ENCODE data around the gene BARX1. TPM values are rescaled to one million over a fixed set of nuclear protein-coding genes. Genes with fewer than 3 reads are reported as not detected.

BARX1 gene
- total RNA-seq, 4 donors from 2014 or later: 17.1 to 20.2 (median 20.2) TPM; not detected in 1

DNA sequence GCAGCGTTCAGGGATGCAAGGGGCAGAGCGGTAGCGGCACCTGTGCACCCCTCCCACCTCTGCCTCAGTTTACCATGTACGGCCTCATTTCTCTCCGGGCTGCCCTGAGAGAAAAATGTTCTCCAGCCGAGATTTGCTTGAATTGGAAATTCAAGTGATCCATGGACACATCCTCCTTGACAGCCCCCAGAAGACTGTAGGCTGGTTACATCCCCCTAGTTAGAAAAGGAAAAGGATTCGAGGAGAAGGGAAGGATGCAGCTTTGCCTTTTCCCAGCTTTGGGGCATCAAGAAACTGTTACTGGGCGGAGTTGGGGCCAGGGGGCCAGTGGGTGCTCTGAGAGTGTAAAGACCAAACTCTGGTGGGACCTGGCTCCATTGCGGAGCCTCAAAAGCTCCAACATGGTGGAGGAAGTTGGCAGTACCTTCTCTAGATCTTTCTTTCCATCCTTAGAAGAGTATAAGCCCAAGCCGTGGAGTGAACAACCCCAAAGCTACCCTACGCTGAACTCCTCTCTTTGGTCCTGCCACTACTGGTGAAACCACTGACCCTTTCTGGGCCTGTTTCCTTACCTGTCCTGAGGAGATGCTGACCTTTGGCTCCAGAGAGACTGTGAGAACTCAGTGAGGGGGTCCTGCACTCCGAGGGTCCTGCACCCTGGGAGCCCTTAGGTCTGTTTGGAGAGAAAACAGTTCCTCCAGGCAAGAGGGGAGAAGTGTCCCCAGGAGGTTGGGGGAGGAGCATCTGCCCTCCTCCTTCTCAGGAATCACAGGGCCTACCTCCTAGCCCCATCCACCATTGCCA, 1.0 kb upstream of the BARX1 start:
- TF ChIP-seq, protein P1, sequence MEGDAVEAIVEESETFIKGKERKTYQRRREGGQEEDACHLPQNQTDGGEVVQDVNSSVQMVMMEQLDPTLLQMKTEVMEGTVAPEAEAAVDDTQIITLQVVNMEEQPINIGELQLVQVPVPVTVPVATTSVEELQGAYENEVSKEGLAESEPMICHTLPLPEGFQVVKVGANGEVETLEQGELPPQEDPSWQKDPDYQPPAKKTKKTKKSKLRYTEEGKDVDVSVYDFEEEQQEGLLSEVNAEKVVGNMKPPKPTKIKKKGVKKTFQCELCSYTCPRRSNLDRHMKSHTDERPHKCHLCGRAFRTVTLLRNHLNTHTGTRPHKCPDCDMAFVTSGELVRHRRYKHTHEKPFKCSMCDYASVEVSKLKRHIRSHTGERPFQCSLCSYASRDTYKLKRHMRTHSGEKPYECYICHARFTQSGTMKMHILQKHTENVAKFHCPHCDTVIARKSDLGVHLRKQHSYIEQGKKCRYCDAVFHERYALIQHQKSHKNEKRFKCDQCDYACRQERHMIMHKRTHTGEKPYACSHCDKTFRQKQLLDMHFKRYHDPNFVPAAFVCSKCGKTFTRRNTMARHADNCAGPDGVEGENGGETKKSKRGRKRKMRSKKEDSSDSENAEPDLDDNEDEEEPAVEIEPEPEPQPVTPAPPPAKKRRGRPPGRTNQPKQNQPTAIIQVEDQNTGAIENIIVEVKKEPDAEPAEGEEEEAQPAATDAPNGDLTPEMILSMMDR (IDR thresholded peaks at IDR 0.05): no peak
- ATAC-seq (ENCODE audit: low FRiP score) (no peak), DNase-seq (ENCODE audit: low spot score) (no peak)

DNA sequence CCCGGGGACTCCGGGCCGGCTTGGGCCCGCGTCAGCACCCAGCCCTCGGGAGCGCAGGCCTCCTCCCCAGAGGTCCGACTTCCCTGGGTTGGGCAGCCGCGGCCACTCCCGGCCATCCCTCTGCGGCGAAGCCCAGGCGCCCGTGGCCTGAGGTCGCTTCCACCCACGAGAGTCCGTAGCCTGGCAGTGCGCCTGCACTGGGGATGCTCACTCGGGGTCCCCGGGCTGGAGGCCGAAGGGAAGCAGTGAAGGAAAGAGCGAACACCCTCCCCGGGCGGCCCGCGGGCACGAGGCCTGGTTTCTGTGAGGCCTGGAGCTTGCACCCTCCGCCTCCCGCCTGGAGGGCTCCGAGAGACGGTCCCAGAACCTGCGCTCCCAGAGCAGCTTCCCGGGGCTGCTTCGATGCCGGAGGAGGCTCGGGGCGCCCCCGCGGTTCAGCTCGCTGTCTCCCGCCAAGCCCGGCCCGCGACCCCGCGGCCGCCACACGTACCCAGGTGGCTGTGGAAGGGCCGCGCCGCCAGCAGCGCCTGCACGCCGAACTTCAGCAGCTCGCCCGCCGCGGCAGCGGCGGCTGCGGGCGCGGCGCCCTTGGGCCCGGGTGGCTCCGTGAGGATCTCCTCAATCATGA, 607 bp downstream of the BARX1 start:
- TF ChIP-seq, protein P1 (IDR thresholded peaks at IDR 0.05): no peak

DNA sequence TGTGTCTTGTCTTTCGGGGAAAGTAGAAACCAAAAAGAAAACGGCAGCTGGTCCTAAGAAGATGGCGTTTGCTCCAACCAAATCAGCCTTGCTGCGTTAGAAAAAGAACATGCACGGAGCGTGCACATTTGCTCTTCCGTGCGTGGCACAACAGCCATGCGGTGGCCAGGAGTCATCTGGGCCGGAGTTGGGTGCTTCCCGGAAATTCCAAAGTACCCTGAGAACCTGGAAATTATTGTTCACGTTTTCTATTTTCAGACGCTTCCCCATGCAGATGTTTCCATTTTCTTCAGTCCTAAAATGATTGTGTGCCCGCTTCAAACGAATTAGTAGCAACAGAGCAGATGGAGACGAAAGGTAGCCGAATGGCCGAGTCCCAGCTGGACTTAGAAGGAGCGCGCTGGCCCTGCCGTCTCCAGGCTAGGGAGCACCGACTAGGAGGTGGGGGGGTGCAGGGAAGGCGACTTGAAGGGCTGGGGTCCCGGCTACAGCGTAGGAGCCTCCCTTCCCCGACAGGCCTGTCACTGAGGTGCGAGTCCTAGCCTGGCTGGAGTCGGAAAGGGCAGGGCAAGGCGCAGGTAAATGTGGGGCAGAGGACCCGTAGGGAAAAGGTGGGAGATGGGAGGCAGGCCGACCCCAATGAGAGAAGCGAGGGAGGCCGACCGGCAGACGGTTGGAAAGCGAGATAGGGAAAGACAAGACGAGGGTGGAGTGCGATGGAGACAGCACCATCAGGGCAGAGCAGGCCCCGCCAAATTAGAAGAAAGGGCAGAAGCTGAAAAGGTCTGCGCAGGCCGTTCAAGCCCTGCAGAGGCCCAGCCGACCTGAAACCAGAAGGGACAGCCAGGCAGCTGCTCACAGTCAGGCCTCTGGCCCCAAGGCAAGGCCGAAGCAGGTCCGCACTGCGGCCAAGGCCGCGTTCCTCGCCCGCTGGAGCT, 1.4 kb downstream of the BARX1 start:
- TF ChIP-seq, protein P1 (IDR thresholded peaks at IDR 0.05): no peak
- no peak for DNase-seq (ENCODE audit: low spot score)
- ATAC-seq (ENCODE audit: low FRiP score): no peak

More for the DNA sequence above, 607 bp downstream of the BARX1 start:
- no peak for DNase-seq (ENCODE audit: low spot score)
- ATAC-seq (ENCODE audit: low FRiP score): no peak

DNA sequence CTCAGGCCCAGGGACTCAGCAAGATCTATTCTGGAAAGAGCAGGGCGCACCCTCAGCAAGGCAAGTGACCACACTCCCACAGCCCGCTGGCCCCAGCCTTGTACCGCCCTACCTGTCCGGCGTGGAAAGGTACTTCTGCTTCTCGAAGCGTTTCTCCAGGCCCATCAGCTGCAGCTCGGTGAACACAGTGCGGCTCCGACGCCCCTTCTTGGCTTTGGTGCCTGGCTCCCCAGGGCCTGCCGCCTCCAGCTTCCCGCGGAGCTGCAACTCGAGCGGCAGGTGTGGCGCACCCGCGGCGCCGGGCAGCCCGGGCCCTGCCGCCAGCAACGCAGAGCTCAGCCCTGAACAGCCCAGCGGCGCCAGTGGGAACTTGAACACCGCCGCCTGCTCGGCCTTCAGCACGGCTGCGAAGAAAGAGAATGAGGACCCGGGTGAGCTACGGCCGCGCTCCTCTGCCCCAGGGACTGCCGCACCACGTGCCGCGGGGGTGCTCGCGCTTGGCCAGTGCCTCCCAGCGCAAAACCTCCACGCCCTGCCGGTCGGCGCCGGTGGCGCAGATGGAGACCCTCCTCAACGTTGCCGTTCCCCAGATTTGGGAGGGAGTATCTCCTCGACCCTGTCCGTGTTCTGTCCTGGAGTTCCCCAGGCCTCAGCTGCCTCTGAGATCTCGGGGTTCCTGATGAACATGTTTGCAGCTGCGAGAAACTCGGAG, 2.2 kb downstream of the BARX1 start:
- DNase-seq (ENCODE audit: low spot score): no peak
- ATAC-seq (ENCODE audit: low FRiP score): no peak
- TF ChIP-seq, protein P1 (IDR thresholded peaks at IDR 0.05): no peak

DNA sequence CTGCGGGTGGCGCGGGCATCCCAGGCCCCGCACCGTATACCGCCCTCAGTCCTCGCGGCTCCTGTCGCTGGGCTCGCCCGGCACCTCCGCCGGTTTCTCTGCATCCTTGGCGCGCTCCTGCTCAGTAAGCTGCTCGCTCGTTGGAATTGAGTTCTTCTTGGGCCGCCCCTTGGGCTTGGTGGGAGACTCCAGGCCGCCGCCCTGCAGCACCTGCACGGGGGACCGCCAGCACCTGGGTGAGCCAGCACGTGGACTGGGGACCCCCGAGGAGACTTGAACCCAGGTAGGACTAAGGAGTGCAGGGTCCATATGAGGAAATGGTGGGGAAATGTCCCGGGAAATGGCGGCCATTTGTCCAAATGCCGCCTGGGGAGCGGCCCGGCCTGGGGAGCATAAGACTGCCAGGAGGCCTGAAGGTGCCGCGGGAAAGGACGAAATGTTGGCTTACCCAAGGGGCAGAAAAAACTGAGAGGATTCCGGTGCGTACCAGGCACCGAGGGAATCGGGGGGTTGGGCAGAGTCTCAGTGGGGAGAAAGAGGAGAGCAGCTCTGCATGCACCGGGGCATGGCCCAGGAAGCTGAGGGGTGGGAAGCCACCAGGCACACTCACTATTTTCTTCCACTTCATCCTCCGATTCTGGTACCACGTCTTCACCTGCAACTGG, 2.9 kb downstream of the BARX1 start:
- ATAC-seq (ENCODE audit: low FRiP score) (no peak), DNase-seq (ENCODE audit: low spot score) (no peak)
- TF ChIP-seq, protein P1 (IDR thresholded peaks at IDR 0.05): no peak

DNA sequence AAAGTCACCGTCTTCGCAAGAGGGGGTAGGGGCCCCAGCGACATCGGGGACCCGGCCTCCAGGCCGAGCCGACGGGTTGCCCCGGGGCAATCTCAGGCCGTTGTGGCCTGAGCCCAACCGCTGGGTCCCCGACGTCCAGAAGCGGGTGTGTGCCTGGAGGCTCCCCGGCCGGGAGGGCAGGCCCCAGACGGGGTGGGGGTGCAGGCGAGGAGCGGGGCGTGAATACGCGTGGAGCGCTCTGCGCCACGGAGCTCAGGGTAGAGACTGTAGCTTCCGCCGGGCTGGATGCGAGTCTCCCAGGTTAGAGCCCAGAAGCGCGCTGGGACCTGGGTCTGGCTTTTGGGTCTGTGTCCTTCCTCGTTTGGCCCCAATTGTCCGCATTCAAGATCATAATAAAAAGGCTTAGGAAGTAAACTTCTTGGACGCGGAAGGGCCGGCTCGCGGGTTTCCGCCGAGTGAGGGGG, 3.5 kb downstream of the BARX1 start:
- TF ChIP-seq, protein P1 (IDR thresholded peaks at IDR 0.05): no peak
- DNase-seq (ENCODE audit: low spot score) (no peak), ATAC-seq (ENCODE audit: low FRiP score) (no peak)
